ENCODE data around the gene CNTFR.

- TF ChIP-seq, protein P1, sequence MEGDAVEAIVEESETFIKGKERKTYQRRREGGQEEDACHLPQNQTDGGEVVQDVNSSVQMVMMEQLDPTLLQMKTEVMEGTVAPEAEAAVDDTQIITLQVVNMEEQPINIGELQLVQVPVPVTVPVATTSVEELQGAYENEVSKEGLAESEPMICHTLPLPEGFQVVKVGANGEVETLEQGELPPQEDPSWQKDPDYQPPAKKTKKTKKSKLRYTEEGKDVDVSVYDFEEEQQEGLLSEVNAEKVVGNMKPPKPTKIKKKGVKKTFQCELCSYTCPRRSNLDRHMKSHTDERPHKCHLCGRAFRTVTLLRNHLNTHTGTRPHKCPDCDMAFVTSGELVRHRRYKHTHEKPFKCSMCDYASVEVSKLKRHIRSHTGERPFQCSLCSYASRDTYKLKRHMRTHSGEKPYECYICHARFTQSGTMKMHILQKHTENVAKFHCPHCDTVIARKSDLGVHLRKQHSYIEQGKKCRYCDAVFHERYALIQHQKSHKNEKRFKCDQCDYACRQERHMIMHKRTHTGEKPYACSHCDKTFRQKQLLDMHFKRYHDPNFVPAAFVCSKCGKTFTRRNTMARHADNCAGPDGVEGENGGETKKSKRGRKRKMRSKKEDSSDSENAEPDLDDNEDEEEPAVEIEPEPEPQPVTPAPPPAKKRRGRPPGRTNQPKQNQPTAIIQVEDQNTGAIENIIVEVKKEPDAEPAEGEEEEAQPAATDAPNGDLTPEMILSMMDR (conservative IDR thresholded peaks at IDR 0.05; ENCODE audit: low read depth, low read length), result no peak
- TF ChIP-seq EZH2 (IDR thresholded peaks at IDR 0.05; ENCODE audit: borderline replicate concordance, low read depth, low read length, poor library complexity, severe bottlenecking), result no peak
Measured at GRCh38 chr9:34572628-34573027, 16.9 kb downstream of the CNTFR start.

All from A673 (cell line).